Measurements from ENCODE around the gene RPRD1B.

The RPRD1B gene

GRCh38 chr20:38121741-38122140 is 88.2 kb downstream of the RPRD1B start:
- no peak for DNase-seq (ENCODE audit: low read depth)

DNA sequence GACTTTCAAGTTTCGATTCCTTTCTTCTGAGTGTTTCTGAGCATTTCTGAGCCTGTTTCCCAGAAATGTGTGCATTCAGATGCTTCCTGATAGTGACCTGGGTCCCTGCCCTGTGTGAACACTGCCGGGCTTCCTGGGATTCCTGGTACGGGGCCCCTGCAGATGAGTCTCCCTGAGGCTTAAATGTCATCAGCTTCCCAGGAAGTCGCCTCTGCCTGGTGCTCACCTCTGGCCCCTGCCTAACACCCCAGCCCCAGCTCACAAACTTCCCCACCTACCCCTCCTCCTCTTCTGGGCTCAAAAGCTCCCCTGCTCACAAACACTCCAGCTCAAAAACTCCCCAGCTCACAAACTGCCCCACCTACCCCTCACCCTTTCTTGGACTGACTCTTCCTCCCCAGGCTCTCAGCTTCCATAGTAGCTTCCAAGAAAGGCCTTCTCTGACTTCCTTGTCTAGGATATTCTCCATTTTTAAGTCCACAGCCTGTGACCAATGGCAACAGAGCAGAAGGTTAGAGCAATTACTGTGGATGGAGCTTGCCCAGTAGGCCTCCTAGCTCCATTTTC is 89.6 kb downstream of the RPRD1B start:
- no peak for DNase-seq (ENCODE audit: low read depth)

DNA sequence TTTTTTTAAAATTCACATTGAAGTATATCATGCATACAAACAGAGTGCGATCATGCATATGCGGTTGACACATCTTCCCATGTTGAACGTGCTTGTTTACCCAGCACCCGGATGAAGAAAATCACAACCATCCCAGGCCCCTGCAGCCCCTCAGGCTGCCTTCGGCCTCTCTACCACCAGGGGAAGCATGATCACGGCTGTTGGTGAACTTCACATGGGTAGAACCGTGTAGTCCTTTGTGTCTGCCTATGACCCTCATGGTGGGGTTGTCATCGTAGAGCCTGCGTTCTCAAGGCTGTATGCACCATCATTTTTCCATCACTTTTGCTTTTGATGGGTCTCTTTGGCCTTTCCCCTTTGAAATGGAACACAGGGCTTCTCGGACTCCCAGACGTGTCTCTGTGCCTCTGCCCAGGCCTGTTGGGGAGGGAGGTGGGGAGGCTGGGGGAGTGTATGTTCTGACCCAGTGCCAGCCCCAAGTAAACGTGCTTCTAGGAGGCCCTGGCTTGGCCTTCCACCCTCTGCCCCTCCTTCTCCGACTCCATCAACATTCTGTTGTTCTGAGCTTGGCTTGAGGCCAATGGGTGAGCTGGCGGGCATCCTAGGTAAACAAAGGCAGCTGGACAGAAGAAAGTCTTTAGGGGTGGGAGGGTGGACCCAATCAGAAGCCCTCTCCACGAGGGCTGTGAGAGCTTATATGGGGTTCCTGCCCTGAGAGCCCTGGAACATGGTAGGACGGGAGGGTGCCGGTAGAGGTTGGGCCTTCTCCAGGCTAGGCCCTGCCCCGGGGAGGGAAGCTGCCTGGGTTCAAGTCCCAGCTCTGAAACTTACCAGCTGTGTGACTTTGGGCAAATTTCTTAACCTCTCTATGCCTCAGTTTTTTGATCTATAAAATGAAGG is 91.9 kb downstream of the RPRD1B start:
- no peak for DNase-seq (ENCODE audit: low read depth)

DNA sequence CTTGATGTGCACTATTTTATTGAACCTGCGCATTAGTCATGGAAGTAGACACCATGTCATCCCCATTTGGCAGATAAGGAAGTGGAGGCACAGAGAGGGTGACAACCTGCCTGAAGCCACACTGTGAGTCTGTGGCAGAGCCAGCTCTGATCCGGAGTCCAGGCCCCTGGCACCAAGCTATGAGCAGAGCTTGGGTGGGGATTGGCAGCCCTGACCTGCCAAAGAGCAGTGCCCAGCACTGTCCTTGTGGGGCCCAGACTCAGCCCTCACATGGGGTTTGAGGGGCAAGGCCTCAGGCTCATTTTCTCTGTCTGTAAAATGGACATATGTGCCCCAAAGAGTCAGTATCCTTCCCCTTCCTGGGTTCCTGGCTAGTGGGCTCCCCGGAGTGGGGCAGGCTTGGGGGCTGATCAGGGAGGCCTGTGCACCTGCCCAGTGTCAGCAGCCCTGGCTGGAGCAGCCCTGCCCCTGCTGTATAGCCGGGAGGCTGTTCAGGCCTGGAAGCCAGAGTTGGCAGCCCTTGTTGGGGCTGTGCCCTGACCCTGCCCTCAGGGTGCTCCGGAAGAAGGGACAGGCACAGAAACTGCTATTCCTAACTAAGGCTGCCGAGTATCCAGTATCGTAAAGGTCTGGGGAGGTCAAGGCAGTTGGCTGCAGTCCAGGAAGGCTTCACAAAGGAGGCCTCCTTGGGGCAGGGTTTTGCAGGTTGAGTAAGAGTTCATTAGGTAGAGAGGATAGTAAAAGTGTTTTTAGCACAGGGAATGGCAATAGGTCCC is 92.8 kb downstream of the RPRD1B start:
- DNase-seq (ENCODE audit: low read depth), result no peak

DNA sequence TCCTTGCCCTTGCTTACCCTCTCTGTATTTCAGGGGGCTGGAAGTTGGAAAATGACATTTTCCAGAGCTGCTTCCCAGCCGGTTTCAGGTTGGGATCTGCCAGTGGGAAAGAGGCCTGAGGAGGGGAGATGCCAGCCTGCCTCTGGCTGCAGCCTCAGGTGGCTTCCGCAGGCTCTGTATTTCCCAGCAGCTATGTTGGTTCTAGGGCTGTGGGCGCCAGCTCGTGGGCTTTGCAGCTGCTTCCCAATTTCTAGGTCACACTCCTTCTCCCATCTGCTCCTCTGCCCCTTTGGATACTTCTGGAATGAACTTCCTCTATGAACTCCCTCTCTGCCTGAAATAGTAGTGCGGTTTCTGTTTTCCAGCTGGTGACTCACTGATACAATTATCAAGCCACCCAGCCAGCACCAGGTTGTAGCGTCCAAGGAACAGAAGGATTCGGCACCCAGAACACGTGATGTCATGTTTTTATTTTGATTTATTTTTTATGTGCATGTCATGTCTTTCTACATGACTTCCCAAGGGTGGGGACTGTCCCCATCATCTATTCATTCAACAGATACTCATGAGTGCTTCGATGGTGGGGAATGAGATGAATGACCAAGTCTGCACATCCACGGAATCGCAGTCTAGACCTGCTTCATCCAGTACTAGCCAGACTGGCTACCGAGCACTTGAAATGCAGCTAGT is 93.5 kb downstream of the RPRD1B start:
- DNase-seq (ENCODE audit: low read depth), result no peak

DNA sequence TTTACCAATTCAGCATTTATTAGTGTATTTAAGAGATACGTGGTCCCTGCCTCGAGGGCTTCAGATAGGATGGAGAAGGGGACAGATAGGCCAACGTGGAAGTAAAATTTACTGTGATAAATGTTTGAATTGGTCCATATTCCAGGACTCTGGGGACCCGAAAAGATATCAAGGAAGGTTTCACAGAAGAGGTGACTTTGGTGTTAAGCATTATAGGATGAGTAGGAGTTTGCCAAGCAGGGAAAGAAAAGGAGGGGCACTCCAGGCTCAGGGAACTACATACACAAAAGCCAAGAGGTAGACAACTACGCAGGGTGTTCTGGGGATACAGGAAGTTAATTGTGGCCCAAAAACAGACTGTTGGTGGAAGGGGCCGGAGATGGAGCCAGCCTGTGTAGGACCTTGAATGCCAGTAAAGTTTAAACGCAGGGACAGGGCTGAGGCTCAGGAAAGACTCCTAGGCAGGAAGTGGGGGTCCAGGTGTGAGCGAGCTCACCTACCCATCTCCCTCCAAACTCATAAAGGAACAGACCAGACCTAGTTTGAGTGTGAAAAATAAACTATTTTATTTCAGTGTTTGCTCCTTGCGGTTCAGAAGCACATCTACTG is 94.5 kb downstream of the RPRD1B start:
- DNase-seq (ENCODE audit: low read depth), result no peak

DNA sequence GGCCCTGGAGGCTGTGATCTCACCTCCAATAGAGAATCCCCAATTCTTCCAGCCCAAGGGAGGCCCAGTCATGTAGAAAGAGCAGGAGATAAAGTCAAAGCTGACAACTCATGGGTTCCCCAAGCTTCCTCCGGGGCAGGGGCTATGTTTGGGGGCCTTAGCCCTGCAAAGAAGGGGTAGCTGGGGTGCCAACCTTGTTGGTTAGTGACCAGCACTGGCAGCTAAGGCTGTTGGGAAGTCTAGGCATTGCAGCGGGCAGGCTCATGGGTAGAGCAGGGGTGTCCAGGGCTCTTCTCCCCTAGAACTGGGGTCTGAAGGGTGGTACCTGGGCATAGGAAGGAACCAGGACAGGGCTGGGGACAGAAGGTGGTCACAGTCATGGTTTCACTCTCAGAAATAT is 95.1 kb downstream of the RPRD1B start:
- DNase-seq (ENCODE audit: low read depth), result no peak

- no peak for DNase-seq (ENCODE audit: low read depth)
These were observed 95.8 kb downstream of the RPRD1B start for GRCh38 chr20:38129248-38129865.

GRCh38 chr20:38129893-38130609 is 96.5 kb downstream of the RPRD1B start:
- DNase-seq (ENCODE audit: low read depth), result no peak

GRCh38 chr20:38130687-38131587 is 97.4 kb downstream of the RPRD1B start:
- DNase-seq (ENCODE audit: low read depth), result no peak

- no peak for DNase-seq (ENCODE audit: low read depth)
These were observed 98.1 kb downstream of the RPRD1B start for GRCh38 chr20:38131588-38132121.

- no peak for DNase-seq (ENCODE audit: low read depth)
These were observed 98.8 kb downstream of the RPRD1B start for GRCh38 chr20:38132156-38132909.

DNA sequence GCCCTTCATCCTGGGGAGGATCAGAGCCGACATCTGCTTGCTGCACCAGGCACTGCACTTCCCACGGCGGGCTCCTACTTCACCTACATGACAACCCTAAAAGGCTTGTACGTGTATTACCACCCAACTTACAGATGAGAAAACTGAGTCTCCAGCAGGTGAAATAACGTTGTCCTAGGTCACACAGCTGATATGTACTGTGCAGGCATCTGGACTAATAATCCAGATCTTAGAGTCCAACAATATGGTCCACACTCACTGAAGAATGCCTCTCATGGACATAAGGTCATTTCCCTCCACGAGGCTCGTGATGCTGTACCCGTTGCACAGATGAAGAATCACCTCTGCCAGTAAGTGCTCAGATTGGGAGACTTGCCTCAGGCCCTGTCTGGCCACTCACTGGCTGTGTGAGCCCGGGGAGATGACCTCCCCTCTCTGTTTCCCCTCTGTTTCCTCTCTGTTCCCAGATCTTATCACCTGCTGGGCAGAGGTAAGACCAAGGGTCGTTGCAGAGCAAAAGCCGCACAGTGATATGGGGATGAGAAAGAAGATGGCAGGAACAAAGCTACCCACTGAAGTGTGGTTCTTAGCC is 99.5 kb downstream of the RPRD1B start:
- no peak for DNase-seq (ENCODE audit: low read depth)

- no peak for DNase-seq (ENCODE audit: low read depth)
These were observed 100.3 kb downstream of the RPRD1B start for GRCh38 chr20:38133680-38134426.

DNA sequence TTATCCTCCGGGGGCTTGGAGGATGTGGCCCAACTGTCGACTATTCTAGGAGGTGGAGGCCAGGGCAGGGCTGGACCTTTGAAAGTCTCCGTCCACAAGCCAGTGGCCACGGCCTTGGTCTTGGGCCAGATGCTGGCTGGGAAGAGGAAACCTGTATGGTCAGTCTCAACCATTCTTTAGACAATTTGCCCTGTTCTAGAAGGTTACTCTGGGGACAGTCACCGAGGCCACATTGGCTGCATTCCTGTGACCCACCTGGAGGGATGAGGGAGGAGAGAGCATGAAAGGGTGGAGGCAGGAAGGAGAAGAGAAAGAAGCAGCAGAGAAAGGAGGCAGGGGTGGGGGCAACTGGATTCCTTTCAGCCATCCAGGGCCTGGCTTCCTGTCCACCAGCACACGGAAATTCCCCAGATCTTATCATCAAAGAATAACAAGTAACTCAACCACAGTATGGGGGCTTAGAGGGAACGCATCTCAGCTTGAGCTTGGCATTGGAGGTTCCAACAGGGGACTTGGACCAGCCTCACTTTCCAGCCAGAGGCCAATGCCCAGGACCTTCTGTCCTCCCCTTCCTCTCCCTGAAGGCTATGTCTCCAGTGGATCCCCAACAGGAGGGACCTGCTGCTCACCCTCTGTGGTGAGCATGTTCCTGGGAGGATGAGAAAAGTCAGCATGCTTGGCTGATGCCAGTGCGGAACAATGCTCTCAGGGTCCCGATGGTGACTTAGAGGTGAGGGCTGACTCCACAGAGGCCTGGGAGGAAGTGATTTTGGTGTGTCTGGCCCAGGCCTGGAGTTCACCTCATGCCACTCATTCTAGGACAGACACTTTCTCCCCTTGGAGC is 101.1 kb downstream of the RPRD1B start:
- DNase-seq (ENCODE audit: low read depth), result no peak

- DNase-seq (ENCODE audit: low read depth), result no peak
These were observed 101.7 kb downstream of the RPRD1B start for GRCh38 chr20:38135271-38135650.
